IMR-90 (cell line): ENCODE measurements around the gene INPP4A. TPM values are rescaled to one million over a fixed set of nuclear protein-coding genes. Genes with fewer than 3 reads are reported as not detected.

Experiments used
- ATAC-seq: fragments of 200-7000 bp; cut with Tn5 transposase; 2 replicates; pipeline ENCODE4 v1.9.1; 2020; ENCODE audit warnings: low read depth, mild to moderate bottlenecking, moderate library complexity
- BruUV-seq: library from RNA; stranded (reverse); fragments of 400-500 nt; replicated peaks from 2 replicates; lab custom pipeline; 2021; lab: Mats Ljungman, UMichigan
- CTCF ChIA-PET: fragments of 300-600 bp; formaldehyde crosslinking; extraction: SDS; loops from one replicate; lab custom pipeline; 2021; ENCODE audit warnings: antibody characterized with exemption; lab: Yijun Ruan, JAX
- POLR2A ChIA-PET: fragments of 300-600 bp; sonication (Branson Sonifier 250); formaldehyde crosslinking; loops from one replicate; lab custom pipeline; 2022; ENCODE audit warnings: antibody characterized with exemption; ENCODE audit not compliant: unreplicated experiment; lab: Charles Lee
- DNase-seq: peaks from one replicate; pipeline ENCODE4 v3.0.0; 2013
- H2AFZ ChIP-seq: replicated peaks from 2 replicates; pipeline ENCODE3; 2013; ENCODE audit warnings: low read length, mild to moderate bottlenecking; ENCODE audit not compliant: poor library complexity
- H2AK5ac ChIP-seq: 2 replicates; pipeline ENCODE4 v1.6.1; 2013; ENCODE audit warnings: low read depth, low read length, inconsistent platforms
- H2AK9ac ChIP-seq: replicated peaks from 2 replicates; pipeline ENCODE3; 2013; ENCODE audit warnings: mild to moderate bottlenecking, low read depth, low read length, moderate library complexity; ENCODE audit not compliant: poor library complexity
- H2BK120ac ChIP-seq: 2 replicates; pipeline ENCODE4 v1.6.1; 2013; ENCODE audit warnings: low read depth, low read length, inconsistent platforms
- H2BK15ac ChIP-seq: 3 replicates; pipeline ENCODE4 v1.6.1; 2013; ENCODE audit warnings: low read depth, low read length, inconsistent platforms
- H2BK20ac ChIP-seq: 2 replicates; pipeline ENCODE4 v1.6.1; 2013; ENCODE audit warnings: low read depth, mild to moderate bottlenecking, inconsistent platforms, low read length, moderate library complexity
- H2BK5ac ChIP-seq: 2 replicates; pipeline ENCODE4 v1.6.1; 2013; ENCODE audit warnings: mild to moderate bottlenecking, low read depth, low read length, inconsistent platforms; ENCODE audit not compliant: poor library complexity, severe bottlenecking
- H3K14ac ChIP-seq: replicated peaks from 2 replicates; pipeline ENCODE4 v1.6.1; 2013; ENCODE audit warnings: low read depth, low read length, inconsistent platforms
- H3K18ac ChIP-seq: 2 replicates; pipeline ENCODE4 v1.6.1; 2013; ENCODE audit warnings: low read depth, low read length, control low read depth
- H3K23ac ChIP-seq: 2 replicates; pipeline ENCODE4 v1.6.1; 2013; ENCODE audit warnings: low read depth, low read length, inconsistent platforms
- H3K27ac ChIP-seq: 2 replicates; pipeline ENCODE4 v1.5.1; 2013; ENCODE audit warnings: mild to moderate bottlenecking, control low read depth, low read length; ENCODE audit not compliant: insufficient read depth
- H3K27me3 ChIP-seq: 2 replicates; pipeline ENCODE4 v1.6.1; 2013; ENCODE audit warnings: low read length; ENCODE audit not compliant: control insufficient read depth, insufficient read depth
- H3K36me3 ChIP-seq: 2 replicates; pipeline ENCODE4 v1.6.1; 2013; ENCODE audit warnings: low read length, mixed read lengths; ENCODE audit not compliant: control insufficient read depth, insufficient read depth
- H3K4ac ChIP-seq: 2 replicates; pipeline ENCODE4 v1.6.1; 2013; ENCODE audit warnings: low read depth, low read length, inconsistent platforms
- H3K4me1 ChIP-seq: 2 replicates; pipeline ENCODE4 v1.6.1; 2013; ENCODE audit warnings: low read length, mixed read lengths; ENCODE audit not compliant: control insufficient read depth, insufficient read depth
- H3K4me2 ChIP-seq: 2 replicates; pipeline ENCODE4 v1.6.1; 2013; ENCODE audit warnings: low read depth, mild to moderate bottlenecking, control low read depth, low read length, moderate library complexity
- H3K4me3 ChIP-seq: 2 replicates; pipeline ENCODE4 v1.5.1; 2013; ENCODE audit warnings: low read depth, mild to moderate bottlenecking, control low read depth, low read length, moderate library complexity; ENCODE audit not compliant: insufficient read depth
- H3K56ac ChIP-seq: 2 replicates; pipeline ENCODE4 v1.6.1; 2013; ENCODE audit warnings: low read length, inconsistent platforms; ENCODE audit not compliant: insufficient read depth; ENCODE audit errors: extremely low read depth
- H3K79me1 ChIP-seq, 2 experiments: 2 replicates each; pipeline ENCODE4 v1.6.1; 2013; ENCODE audit warnings: low read length in 2 of 2, inconsistent platforms in 1 of 2, low read depth in 1 of 2
- H3K9ac ChIP-seq: 2 replicates; pipeline ENCODE4 v1.6.1; 2013; ENCODE audit warnings: low read depth, low read length, control low read depth
- H3K9me1 ChIP-seq: 2 replicates; pipeline ENCODE4 v1.6.1; 2013; ENCODE audit warnings: low read length, inconsistent platforms; ENCODE audit not compliant: insufficient read depth
- H3K9me3 ChIP-seq: 2 replicates; pipeline ENCODE4 v1.6.1; 2013; ENCODE audit warnings: low read length; ENCODE audit not compliant: control insufficient read depth, insufficient read depth
- H4K20me1 ChIP-seq: 2 replicates; pipeline ENCODE4 v1.6.1; 2013; ENCODE audit warnings: low read length, inconsistent platforms; ENCODE audit not compliant: insufficient read depth
- H4K5ac ChIP-seq: 2 replicates; pipeline ENCODE4 v1.6.1; 2013; ENCODE audit warnings: mild to moderate bottlenecking, low read depth, low read length, control low read depth
- H4K8ac ChIP-seq, 2 experiments: 2 replicates each; pipeline ENCODE4 v1.6.1; 2013; ENCODE audit warnings: low read depth in 2 of 2, low read length in 2 of 2, control low read depth in 1 of 2, inconsistent platforms in 1 of 2
- H4K91ac ChIP-seq: 2 replicates; pipeline ENCODE4 v1.6.1; 2013; ENCODE audit warnings: low read depth, low read length, inconsistent platforms; ENCODE audit not compliant: insufficient read depth
- BHLHE40 ChIP-seq: fragments of 150-350 bp; IDR thresholded peaks from 2 replicates; pipeline ENCODE4 v1.6.1; 2016; ENCODE audit warnings: mild to moderate bottlenecking, low read depth, low read length
- FOS ChIP-seq: fragments of 150-350 bp; IDR thresholded peaks from 2 replicates; pipeline ENCODE4 v1.6.1; 2016; ENCODE audit warnings: low read depth, low read length
- POLR2A ChIP-seq: IDR thresholded peaks from 2 replicates; pipeline ENCODE4 v1.6.1; 2012; ENCODE audit warnings: mild to moderate bottlenecking, low read depth, low read length
- WGBS, 2 experiments: methylation state at CpG; one replicate each; pipeline versions ENCODE4 v1.1.5 to v1.1.7; 2013; ENCODE audit warnings: missing lambda C conversion rate in 2 of 2; ENCODE audit not compliant: insufficient read length in 1 of 2; ENCODE audit errors: extremely low coverage in 2 of 2; 5-methylcytosine and 5-hydroxymethylcytosine counted together
- dilution Hi-C: fragments of 300-500 bp; cut with HindIII; formaldehyde crosslinking; loops from one replicate; pipeline ENCODE4 v1.14.3; 2018; ENCODE audit warnings: low sequenced_read_pairs; ENCODE audit not compliant: unreplicated experiment
- in situ Hi-C: fragments of 300-500 bp; cut with MboI; formaldehyde crosslinking; loops from 3 replicates; pipeline ENCODE4 v1.14.3; 2019; ENCODE audit warnings: low sequenced_read_pairs, inconsistent platforms, mixed read lengths
- intact Hi-C: fragments of 100-400 bp; cut with micrococcal nuclease; formaldehyde crosslinking; loops from 2 replicates; pipeline ENCODE4 v1.10.0; 2022
- polyA plus RNA-seq, 3 experiments: library from polyadenylated mRNA; depleted of rRNA; stranded (reverse); fragments of >200 nt; gene quantifications; 2 replicates each; pipeline ENCODE4 v1.2.3, GENCODE V29; 2012; ENCODE audit warnings: low replicate concordance in 1 of 3
- total RNA-seq: library from RNA; depleted of rRNA; stranded (reverse); fragments of >200 nt; gene quantifications from 2 replicates; pipeline ENCODE4 v1.2.3, GENCODE V29; 2012

INPP4A gene
- total and polyA plus RNA-seq, 2 of the 4 experiments (the other 2 are of a cell fraction), result 14.5 to 27.1 TPM

DNA sequence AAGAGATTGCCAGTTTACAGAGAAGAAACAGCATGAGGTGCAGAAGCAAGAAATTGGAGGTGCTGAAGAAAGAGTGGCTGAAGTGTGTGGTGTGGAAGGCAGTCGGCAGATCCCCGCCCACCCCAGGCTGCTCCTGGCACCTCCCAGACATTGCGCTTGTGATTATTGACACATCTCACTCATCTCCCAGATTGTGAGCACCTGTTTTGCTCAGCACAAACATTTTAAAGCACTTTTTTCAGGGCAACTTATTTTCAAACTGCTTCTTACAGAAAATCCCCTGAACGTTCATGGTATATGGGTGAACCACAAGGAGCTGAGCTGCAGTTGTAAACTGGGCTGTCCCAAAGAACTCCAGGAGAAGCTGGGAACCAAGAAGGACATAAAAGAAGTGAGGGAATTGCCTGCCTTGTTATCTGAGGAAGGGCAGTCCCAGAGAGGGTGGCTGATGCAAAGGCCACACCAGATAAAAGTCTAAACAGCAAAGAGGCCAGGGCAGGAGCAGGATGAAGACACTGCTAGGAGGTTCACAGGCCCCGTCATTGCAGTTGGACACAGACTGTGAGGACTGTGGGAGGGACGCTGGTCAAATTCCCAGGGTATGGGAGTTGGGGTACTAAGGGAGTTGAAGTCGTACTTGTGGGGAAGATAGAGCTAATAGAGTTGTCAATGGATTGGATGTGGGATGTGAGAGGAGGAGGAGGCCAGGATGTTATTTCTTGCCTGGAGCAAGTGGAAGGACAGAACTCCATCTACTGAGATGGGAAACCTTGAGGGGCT lies 65.1 kb downstream of the INPP4A start:
- H2BK20ac ChIP-seq, result no peak overlapping the region
- H2AK5ac ChIP-seq, result no peak overlapping the region
- no peak overlapping the region for H3K4me3 ChIP-seq
- CTCF ChIA-PET, result no interaction called here
- H3K27me3 ChIP-seq, result no peaks in the 10 kb centered on the region
- intact Hi-C loops, result no loop called here
- H2BK5ac ChIP-seq, result no peak overlapping the region
- H3K36me3 ChIP-seq, result no peaks in the 10 kb centered on the region
- H4K91ac ChIP-seq, result no peak overlapping the region
- no peaks in the 10 kb centered on the region for H3K9me3 ChIP-seq
- H3K4me2 ChIP-seq, result no peak overlapping the region
- H3K9ac ChIP-seq, result no peak overlapping the region
- H2BK120ac ChIP-seq, result no peak overlapping the region
- no peak overlapping the region for H3K18ac ChIP-seq
- no peak overlapping the region for H3K27ac ChIP-seq
- no peak overlapping the region for H2AK9ac ChIP-seq
- 100% methylated on average over 4 of the region's 7 CpGs; no CpG with 5 or more reads in 1 of the 2 experiments for WGBS, 2 experiments
- H3K4me1 ChIP-seq, result peaks cover 15% of the 10 kb centered on the region
- H3K14ac ChIP-seq, result no peak overlapping the region
- H3K56ac ChIP-seq, result no peak overlapping the region; the same call in 1 of the 2 replicates
- no peak overlapping the region for H4K5ac ChIP-seq
- dilution Hi-C loops, result no loop called here
- peaks cover 15% of the 10 kb centered on the region; the same call in 1 of the 2 replicates for H3K9me1 ChIP-seq
- POLR2A ChIA-PET, result no interaction called here
- no peak overlapping the region for H3K23ac ChIP-seq
- TF ChIP-seq FOS (no peak), BHLHE40 (no peak), POLR2A (no peak)
- H4K8ac ChIP-seq, result no peak overlapping the region
- H3K4ac ChIP-seq, result no peak overlapping the region
- no peak overlapping the region for H2BK15ac ChIP-seq
- no TSS peak for BruUV-seq
- H2AFZ ChIP-seq, result no peak overlapping the region
- DNase-seq, result no peak
- peaks cover 13 to 69% of the 10 kb centered on the region in 2 experiments for H3K79me1 ChIP-seq
- in situ Hi-C loops, result no loop called here
- no peak for ATAC-seq
- H4K20me1 ChIP-seq, result peaks cover 10% of the 10 kb centered on the region; the same call in 1 of the 2 replicates
